Muscle of arm (tissue), 12 donors: ENCODE measurements around the gene KIAA0513. TPM values are rescaled to one million over a fixed set of nuclear protein-coding genes. Genes with fewer than 3 reads are reported as not detected.
"Not testable (repeated sequence)": the region's sequence is repeated elsewhere in the genome, so short reads cannot be mapped to it uniquely, and the experiment has no call there.

Experiments used
- DNase-seq: peaks from one replicate; pipeline ENCODE4 v3.0.0-alpha.2; 2013
- polyA plus RNA-seq, 12 donors: library from polyadenylated mRNA; unstranded; fragments of 120-200 nt; gene quantifications; one replicate each; pipeline ENCODE4 v1.2.1, GENCODE V29; 2013; ENCODE audit not compliant: insufficient read length in 12 of 12

KIAA0513 gene
- polyA plus RNA-seq, 12 donors = 1.7 to 5.6 (median 2.2) TPM; not detected in 1

GRCh38 chr16:85048921-85049562, 21.4 kb downstream of the KIAA0513 start:
- no peak for DNase-seq

- no peak for DNase-seq
Observed at GRCh38 chr16:85049706-85050305, 22.2 kb downstream of the KIAA0513 start.

GRCh38 chr16:85051067-85051581, 23.5 kb downstream of the KIAA0513 start:
- DNase-seq = no peak

- DNase-seq = no peak
Observed at GRCh38 chr16:85051683-85052082, 24.1 kb downstream of the KIAA0513 start.

- no peak for DNase-seq
Observed at GRCh38 chr16:85052536-85052935, 24.9 kb downstream of the KIAA0513 start.

GRCh38 chr16:85054321-85054720, 26.7 kb downstream of the KIAA0513 start:
- DNase-seq = not testable (repeated sequence)

- DNase-seq = no peak
Observed at GRCh38 chr16:85054948-85055492, 27.4 kb downstream of the KIAA0513 start.

GRCh38 chr16:85055493-85056210, 28.1 kb downstream of the KIAA0513 start:
- DNase-seq = peak; percentile 38

GRCh38 chr16:85056211-85056748, 28.7 kb downstream of the KIAA0513 start:
- DNase-seq = no peak

GRCh38 chr16:85057212-85057889, 29.8 kb downstream of the KIAA0513 start:
- no peak for DNase-seq

GRCh38 chr16:85057948-85058347, 30.4 kb downstream of the KIAA0513 start:
- DNase-seq = no peak

GRCh38 chr16:85058909-85059308, 31.3 kb downstream of the KIAA0513 start:
- DNase-seq = no peak

GRCh38 chr16:85061566-85061965, 34.0 kb downstream of the KIAA0513 start:
- no peak for DNase-seq

GRCh38 chr16:85062323-85062722, 34.7 kb downstream of the KIAA0513 start:
- no peak for DNase-seq

GRCh38 chr16:85062845-85063244, 35.2 kb downstream of the KIAA0513 start:
- DNase-seq = no peak

GRCh38 chr16:85064186-85064585, 36.6 kb downstream of the KIAA0513 start:
- no peak for DNase-seq

GRCh38 chr16:85065099-85065498, 37.5 kb downstream of the KIAA0513 start:
- no peak for DNase-seq

GRCh38 chr16:85066346-85066885, 38.8 kb downstream of the KIAA0513 start:
- DNase-seq = no peak

GRCh38 chr16:85067024-85067423, 39.4 kb downstream of the KIAA0513 start:
- no peak for DNase-seq

GRCh38 chr16:85067426-85067825, 39.8 kb downstream of the KIAA0513 start:
- DNase-seq = no peak

- DNase-seq = no peak
Observed at GRCh38 chr16:85068746-85069145, 41.2 kb downstream of the KIAA0513 start.
